ENCODE measurements around the gene DYSF.

GRCh38 chr2:71419976-71420375 lies 33.4 kb upstream of the DYSF start:
- TF ChIP-seq CTCF (conservative IDR thresholded peaks at IDR 0.05; ENCODE audit: low read length) (no peak), EZH2phosphoT487 (IDR thresholded peaks at IDR 0.05; ENCODE audit: borderline replicate concordance, low read depth, low read length) (no peak)
